Measurements from ENCODE around the gene NLGN1. TPM values are rescaled to one million over a fixed set of nuclear protein-coding genes. Genes with fewer than 3 reads are reported as not detected.

The NLGN1 gene
- total RNA-seq, 2 donors from 2014 or later: 0.67 to 1.3 TPM

- H3K4me1 ChIP-seq: no peaks in the 10 kb centered on the region
- H3K27me3 ChIP-seq: no peaks in the 10 kb centered on the region
- no peak overlapping the region for H3K27ac ChIP-seq
- TF ChIP-seq CTCF (IDR thresholded peaks at IDR 0.05): no peak
- H3K36me3 ChIP-seq: no peaks in the 10 kb centered on the region
- H3K9ac ChIP-seq (ENCODE audit: low read depth in 2 of 2, low read length in 2 of 2): no peak overlapping the region
- H3K9me3 ChIP-seq: no peaks in the 10 kb centered on the region
- H3K4me3 ChIP-seq: no peak overlapping the region
- DNase-seq: no peak
- intact Hi-C loops (cut with DNase I): no loop called here
Measured at GRCh38 chr3:173863551-173863950, 466.0 kb downstream of the NLGN1 start.

GRCh38 chr3:173865900-173866498 lies 468.5 kb downstream of the NLGN1 start:
- Histone ChIP-seq H3K4me1 (no peaks in the 10 kb centered on the region), H3K27me3 (no peaks in the 10 kb centered on the region), H3K9me3 (no peaks in the 10 kb centered on the region), H3K4me3 (no peak overlapping the region), H3K36me3 (no peaks in the 10 kb centered on the region), H3K9ac (ENCODE audit: low read depth in 2 of 2, low read length in 2 of 2) (no peak overlapping the region), H3K27ac (no peak overlapping the region)
- intact Hi-C loops (cut with DNase I): no loop called here
- no peak for DNase-seq
- no peak for TF ChIP-seq CTCF (IDR thresholded peaks at IDR 0.05)

GRCh38 chr3:173869766-173870165 lies 472.2 kb downstream of the NLGN1 start:
- intact Hi-C loops (cut with DNase I): no loop called here
- no peak for TF ChIP-seq CTCF (IDR thresholded peaks at IDR 0.05)
- H3K9me3 ChIP-seq: no peaks in the 10 kb centered on the region

GRCh38 chr3:173870976-173871375 lies 473.4 kb downstream of the NLGN1 start:
- Histone ChIP-seq H3K27me3 (no peaks in the 10 kb centered on the region), H3K9me3 (no peaks in the 10 kb centered on the region), H3K27ac (no peak overlapping the region), H3K4me1 (no peaks in the 10 kb centered on the region), H3K4me3 (no peak overlapping the region), H3K36me3 (no peaks in the 10 kb centered on the region), H3K9ac (ENCODE audit: low read depth in 2 of 2, low read length in 2 of 2) (no peak overlapping the region)
- TF ChIP-seq CTCF (IDR thresholded peaks at IDR 0.05): no peak
- no peak for DNase-seq
- intact Hi-C loops (cut with DNase I): no loop called here

More at GRCh38 chr3:173869766-173870165, 472.2 kb downstream of the NLGN1 start:
- Histone ChIP-seq H3K4me3 (no peak overlapping the region), H3K36me3 (no peaks in the 10 kb centered on the region), H3K27me3 (no peaks in the 10 kb centered on the region), H3K4me1 (no peaks in the 10 kb centered on the region), H3K27ac (no peak overlapping the region), H3K9ac (ENCODE audit: low read depth in 2 of 2, low read length in 2 of 2) (no peak overlapping the region)
- no peak for DNase-seq

GRCh38 chr3:173875790-173876189 lies 478.2 kb downstream of the NLGN1 start:
- no peak overlapping the region for H3K27ac ChIP-seq
- DNase-seq: no peak
- no peak for TF ChIP-seq CTCF (IDR thresholded peaks at IDR 0.05)
- H3K4me1 ChIP-seq: no peaks in the 10 kb centered on the region
- no peaks in the 10 kb centered on the region for H3K9me3 ChIP-seq
- no peaks in the 10 kb centered on the region for H3K27me3 ChIP-seq
- intact Hi-C loops (cut with DNase I): no loop called here
- H3K36me3 ChIP-seq: no peaks in the 10 kb centered on the region
- H3K9ac ChIP-seq (ENCODE audit: low read depth in 2 of 2, low read length in 2 of 2): no peak overlapping the region
- H3K4me3 ChIP-seq: no peak overlapping the region
